PC-3 (cell line): Measurements from ENCODE around the gene MXI1. TPM values are rescaled to one million over a fixed set of nuclear protein-coding genes. Genes with fewer than 3 reads are reported as not detected.

Experiments used
- ATAC-seq: fragments of 200-7000 bp; cut with Tn5 transposase; 2 replicates; pipeline ENCODE4 v1.9.1; 2020; ENCODE audit warnings: mild to moderate bottlenecking, moderate library complexity
- BruUV-seq: library from RNA; stranded (reverse); fragments of 400-500 nt; replicated peaks from 2 replicates; lab custom pipeline; 2021; lab: Mats Ljungman, UMichigan
- CTCF ChIA-PET: fragments of 300-600 bp; sonication (Branson Sonifier 250); formaldehyde crosslinking; loops from one replicate; lab custom pipeline; 2022; ENCODE audit warnings: antibody characterized with exemption; lab: Charles Lee
- POLR2A ChIA-PET: fragments of 300-600 bp; sonication (Branson Sonifier 250); formaldehyde crosslinking; loops from one replicate; lab custom pipeline; 2022; ENCODE audit warnings: antibody characterized with exemption; ENCODE audit not compliant: unreplicated experiment; lab: Charles Lee
- DNase-seq: peaks from one replicate; pipeline ENCODE4 v3.0.0-alpha.2; 2015
- H2AFZ ChIP-seq: fragments of 300-600 bp; sonication (generic); 2 replicates; pipeline ENCODE4 v1.6.0; 2016; ENCODE audit warnings: antibody characterized with exemption, low read length
- H3F3A ChIP-seq: fragments of 300-600 bp; sonication (generic); one replicate; pipeline ENCODE4 v1.6.0; 2017; ENCODE audit warnings: antibody characterized with exemption, low read length, control low read depth, mild to moderate bottlenecking; ENCODE audit not compliant: unreplicated experiment
- H3K27ac ChIP-seq: fragments of 300-600 bp; sonication (generic); 2 replicates; pipeline ENCODE4 v1.5.1; 2016; ENCODE audit warnings: mild to moderate bottlenecking, low read length
- H3K27me3 ChIP-seq: fragments of 300-600 bp; sonication (generic); 2 replicates; pipeline ENCODE4 v1.6.1; 2016; ENCODE audit warnings: low read length, mixed read lengths
- H3K36me3 ChIP-seq: fragments of 300-600 bp; sonication (generic); 2 replicates; pipeline ENCODE4 v1.6.1; 2016; ENCODE audit warnings: low read depth, mixed run types, low read length, mixed read lengths
- H3K4me1 ChIP-seq: fragments of 300-600 bp; sonication (generic); 2 replicates; pipeline ENCODE4 v1.5.1; 2016; ENCODE audit warnings: low read length; ENCODE audit not compliant: insufficient read depth
- H3K4me2 ChIP-seq: fragments of 300-600 bp; sonication (generic); 2 replicates; pipeline ENCODE4 v1.6.0; 2016; ENCODE audit warnings: low read length
- H3K4me3 ChIP-seq: fragments of 300-600 bp; sonication (generic); 2 replicates; pipeline ENCODE4 v1.5.1; 2016; ENCODE audit warnings: mild to moderate bottlenecking, low read length, mixed read lengths
- H3K79me2 ChIP-seq: fragments of 300-600 bp; sonication (generic); 2 replicates; pipeline ENCODE4 v1.6.1; 2017; ENCODE audit warnings: low read length, mixed read lengths
- H3K9ac ChIP-seq: fragments of 300-600 bp; sonication (generic); 2 replicates; pipeline ENCODE4 v1.6.0; 2016; ENCODE audit warnings: mild to moderate bottlenecking, low read length
- H3K9me2 ChIP-seq: fragments of 300-600 bp; sonication (generic); replicated peaks from 2 replicates; pipeline ENCODE4 v1.6.1; 2016; ENCODE audit warnings: mixed run types, low read length, mixed read lengths
- H3K9me3 ChIP-seq: fragments of 300-600 bp; sonication (generic); 2 replicates; pipeline ENCODE4 v1.6.1; 2016; ENCODE audit warnings: low read length, mixed read lengths
- H4K20me1 ChIP-seq: fragments of 300-600 bp; sonication (generic); 2 replicates; pipeline ENCODE4 v1.6.1; 2016; ENCODE audit warnings: low read length, mixed read lengths
- EZH2 ChIP-seq: fragments of 300-600 bp; sonication (generic); IDR thresholded peaks from one replicate; pipeline ENCODE4 v1.6.1; 2017; ENCODE audit warnings: antibody characterized with exemption, mild to moderate bottlenecking, low read length; ENCODE audit not compliant: unreplicated experiment
- EZH2phosphoT487 ChIP-seq: fragments of 300-600 bp; sonication (generic); IDR thresholded peaks from 2 replicates; pipeline ENCODE4 v1.6.1; 2018; ENCODE audit warnings: mild to moderate bottlenecking, antibody characterized with exemption, low read length, borderline replicate concordance
- intact Hi-C: fragments of 100-400 bp; cut with micrococcal nuclease; formaldehyde crosslinking; loops from 2 replicates; pipeline ENCODE4 v1.9.0; 2023
- total RNA-seq: library from RNA; depleted of rRNA; stranded (reverse); fragments of >200 nt; gene quantifications from 2 replicates; pipeline ENCODE4 v1.2.3, GENCODE V29; 2014
- TF ChIP-seq, protein P1 (sequence below): fragments of 300-600 bp; sonication (generic); conservative IDR thresholded peaks from 2 replicates; pipeline ENCODE4 v1.5.1; 2017; ENCODE audit warnings: antibody characterized with exemption, low read depth, mild to moderate bottlenecking, low read length

The MXI1 gene
- total RNA-seq, 1 experiment from 2014 or later, result 18.0 TPM

DNA sequence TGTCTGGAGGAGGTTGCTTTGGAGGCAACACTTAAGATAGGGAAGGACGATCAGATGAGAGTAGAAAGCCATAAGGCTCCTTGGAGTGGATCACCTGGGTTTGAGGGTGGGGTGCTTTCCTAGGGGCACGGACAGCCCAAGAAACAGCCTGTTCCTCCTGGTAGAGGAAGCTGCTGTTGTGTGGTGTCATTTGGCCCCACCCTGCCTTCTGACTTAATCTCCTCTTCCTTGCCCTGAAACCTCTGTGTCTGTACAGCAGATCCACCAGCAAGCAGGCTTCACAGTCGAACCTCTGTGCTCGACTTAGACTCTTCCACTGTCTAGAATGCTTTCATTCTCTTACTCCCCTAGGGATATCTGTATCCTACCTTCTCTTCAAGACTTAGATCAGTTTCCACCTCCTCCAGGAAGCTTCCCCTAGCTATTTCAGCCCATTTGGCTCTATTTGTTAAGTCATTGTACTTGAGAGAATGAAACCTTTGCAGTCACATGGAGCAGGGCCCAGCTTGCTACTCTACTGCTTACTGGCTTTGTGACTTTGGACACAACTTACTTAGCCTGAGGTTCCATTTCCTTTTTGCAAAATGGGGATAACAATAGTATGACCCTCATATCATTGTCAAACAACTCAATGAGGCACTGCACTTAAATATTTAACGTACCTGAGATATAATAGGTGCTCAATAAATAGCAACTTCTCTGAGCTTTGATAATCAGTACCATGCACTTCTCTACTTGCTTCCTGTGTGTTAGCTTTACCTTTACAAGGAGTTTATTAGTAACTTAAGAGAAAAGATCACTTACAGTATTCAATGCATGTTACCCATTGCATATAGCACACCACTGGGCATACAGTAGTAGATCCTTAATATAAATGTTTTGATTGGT, 5.0 kb downstream of the MXI1 start:
- POLR2A ChIA-PET, result interaction anchor here (0.7 kb wide), 1 partner anchor 25 kb away, joined by 3 read pairs; no protein-coding TSS in a partner anchor
- DNase-seq (no peak), ATAC-seq (no peak)
- H4K20me1 ChIP-seq, result no peaks in the 10 kb centered on the region
- no TSS peak for BruUV-seq
- TF ChIP-seq EZH2 (no peak), EZH2phosphoT487 (no peak)
- TF ChIP-seq, protein P1, sequence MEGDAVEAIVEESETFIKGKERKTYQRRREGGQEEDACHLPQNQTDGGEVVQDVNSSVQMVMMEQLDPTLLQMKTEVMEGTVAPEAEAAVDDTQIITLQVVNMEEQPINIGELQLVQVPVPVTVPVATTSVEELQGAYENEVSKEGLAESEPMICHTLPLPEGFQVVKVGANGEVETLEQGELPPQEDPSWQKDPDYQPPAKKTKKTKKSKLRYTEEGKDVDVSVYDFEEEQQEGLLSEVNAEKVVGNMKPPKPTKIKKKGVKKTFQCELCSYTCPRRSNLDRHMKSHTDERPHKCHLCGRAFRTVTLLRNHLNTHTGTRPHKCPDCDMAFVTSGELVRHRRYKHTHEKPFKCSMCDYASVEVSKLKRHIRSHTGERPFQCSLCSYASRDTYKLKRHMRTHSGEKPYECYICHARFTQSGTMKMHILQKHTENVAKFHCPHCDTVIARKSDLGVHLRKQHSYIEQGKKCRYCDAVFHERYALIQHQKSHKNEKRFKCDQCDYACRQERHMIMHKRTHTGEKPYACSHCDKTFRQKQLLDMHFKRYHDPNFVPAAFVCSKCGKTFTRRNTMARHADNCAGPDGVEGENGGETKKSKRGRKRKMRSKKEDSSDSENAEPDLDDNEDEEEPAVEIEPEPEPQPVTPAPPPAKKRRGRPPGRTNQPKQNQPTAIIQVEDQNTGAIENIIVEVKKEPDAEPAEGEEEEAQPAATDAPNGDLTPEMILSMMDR, result no peak
- H3K9me2 ChIP-seq, result no peaks in the 10 kb centered on the region
- intact Hi-C loops, result no loop called here
- H3K36me3 ChIP-seq, result no peaks in the 10 kb centered on the region
- H3F3A ChIP-seq, result no peaks in the 10 kb centered on the region
- no peaks in the 10 kb centered on the region for H3K4me1 ChIP-seq
- H3K27me3 ChIP-seq, result no peaks in the 10 kb centered on the region
- H3K79me2 ChIP-seq, result no peaks in the 10 kb centered on the region
- H3K27ac ChIP-seq, result no peak overlapping the region
- no peak overlapping the region for H3K4me2 ChIP-seq
- H2AFZ ChIP-seq, result no peak overlapping the region
- no peaks in the 10 kb centered on the region for H3K9me3 ChIP-seq
- H3K9ac ChIP-seq, result no peak overlapping the region
- no peak overlapping the region for H3K4me3 ChIP-seq
- CTCF ChIA-PET, result no interaction called here

DNA sequence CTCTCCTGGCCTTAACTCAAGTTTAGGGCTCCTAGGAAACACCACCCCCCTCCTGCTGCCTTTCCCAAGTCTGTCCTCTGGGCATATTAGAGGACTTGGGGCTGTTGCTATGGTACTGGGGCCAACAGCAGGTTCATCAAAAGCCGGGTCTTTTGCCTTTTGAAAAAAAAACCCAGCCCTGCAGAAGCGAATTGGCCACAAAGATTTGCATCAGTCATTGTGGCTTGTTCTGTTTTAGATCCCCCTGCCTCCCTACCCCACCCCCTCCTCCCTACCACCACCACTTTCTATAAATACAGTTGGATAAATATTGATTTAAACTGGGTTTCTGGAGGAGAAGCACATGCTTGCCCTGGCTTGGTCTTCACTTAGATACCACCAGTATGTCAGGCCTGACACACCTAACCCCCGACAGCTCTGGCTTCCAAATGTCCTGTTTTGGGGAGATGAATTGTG, 7.0 kb downstream of the MXI1 start:
- Histone ChIP-seq H3K27me3 (no peaks in the 10 kb centered on the region), H3K36me3 (no peaks in the 10 kb centered on the region), H3K9me3 (no peaks in the 10 kb centered on the region), H3K27ac (no peak overlapping the region), H3K4me3 (no peak overlapping the region), H3K4me1 (no peaks in the 10 kb centered on the region), H3K9ac (no peak overlapping the region), H3F3A (no peaks in the 10 kb centered on the region), H3K4me2 (no peak overlapping the region), H4K20me1 (no peaks in the 10 kb centered on the region), H2AFZ (no peak overlapping the region), H3K9me2 (no peaks in the 10 kb centered on the region), H3K79me2 (no peaks in the 10 kb centered on the region)
- TF ChIP-seq, protein P1, result no peak
- TF ChIP-seq EZH2phosphoT487, result no peak
- no peak for TF ChIP-seq EZH2
- ChIA-PET CTCF (no interaction called here), POLR2A (no interaction called here)
- intact Hi-C loops, result no loop called here
- ATAC-seq (no peak), DNase-seq (no peak)
- BruUV-seq, result no TSS peak
